ENCODE data around the gene HRAS.

HRAS gene

DNA sequence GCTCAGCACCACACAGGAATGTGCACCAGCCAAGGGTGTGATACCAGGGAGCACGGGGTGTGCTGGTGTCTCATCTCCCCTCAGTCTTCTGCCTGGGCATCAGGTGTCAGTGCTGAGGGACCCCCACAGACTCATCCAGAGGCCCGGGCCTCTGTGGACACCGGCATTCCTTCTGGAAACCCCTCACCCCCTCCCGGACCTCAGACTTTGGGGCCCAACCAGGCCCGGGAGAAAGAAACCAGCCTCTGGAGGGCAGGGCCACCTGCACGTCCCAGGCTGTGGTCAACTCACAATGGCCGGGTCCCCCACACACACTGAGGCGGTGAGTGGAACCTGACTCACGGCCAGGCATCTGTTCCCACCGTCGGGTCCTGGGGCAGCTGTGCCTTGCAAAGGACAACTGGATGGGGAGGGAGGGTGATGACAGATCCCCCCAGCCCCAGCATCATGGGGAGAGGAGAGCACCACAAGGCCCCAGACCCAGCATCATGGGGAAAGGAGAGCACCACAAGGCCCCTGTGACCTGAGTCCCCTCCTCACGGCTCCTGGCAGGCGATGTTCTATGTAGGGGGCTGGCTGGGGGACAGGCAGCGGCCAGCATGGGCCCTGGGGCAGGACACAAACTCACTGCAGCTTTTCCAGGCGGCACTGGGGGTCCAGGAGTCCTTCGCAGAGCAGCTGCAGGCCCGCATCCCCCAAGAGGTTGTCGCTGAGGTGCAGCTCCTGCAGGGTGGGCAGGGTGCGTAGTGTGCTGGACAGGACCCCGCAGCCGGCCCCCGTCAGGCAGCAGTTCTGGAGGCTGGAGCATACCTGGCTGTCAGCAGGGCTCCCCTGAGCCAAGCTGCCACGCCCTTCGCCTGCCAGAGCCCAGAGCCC is 35.9 kb downstream of the HRAS start:
- no peak for DNase-seq (ENCODE audit: low read depth)
- TF ChIP-seq, protein P1, sequence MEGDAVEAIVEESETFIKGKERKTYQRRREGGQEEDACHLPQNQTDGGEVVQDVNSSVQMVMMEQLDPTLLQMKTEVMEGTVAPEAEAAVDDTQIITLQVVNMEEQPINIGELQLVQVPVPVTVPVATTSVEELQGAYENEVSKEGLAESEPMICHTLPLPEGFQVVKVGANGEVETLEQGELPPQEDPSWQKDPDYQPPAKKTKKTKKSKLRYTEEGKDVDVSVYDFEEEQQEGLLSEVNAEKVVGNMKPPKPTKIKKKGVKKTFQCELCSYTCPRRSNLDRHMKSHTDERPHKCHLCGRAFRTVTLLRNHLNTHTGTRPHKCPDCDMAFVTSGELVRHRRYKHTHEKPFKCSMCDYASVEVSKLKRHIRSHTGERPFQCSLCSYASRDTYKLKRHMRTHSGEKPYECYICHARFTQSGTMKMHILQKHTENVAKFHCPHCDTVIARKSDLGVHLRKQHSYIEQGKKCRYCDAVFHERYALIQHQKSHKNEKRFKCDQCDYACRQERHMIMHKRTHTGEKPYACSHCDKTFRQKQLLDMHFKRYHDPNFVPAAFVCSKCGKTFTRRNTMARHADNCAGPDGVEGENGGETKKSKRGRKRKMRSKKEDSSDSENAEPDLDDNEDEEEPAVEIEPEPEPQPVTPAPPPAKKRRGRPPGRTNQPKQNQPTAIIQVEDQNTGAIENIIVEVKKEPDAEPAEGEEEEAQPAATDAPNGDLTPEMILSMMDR (IDR thresholded peaks at IDR 0.05; ENCODE audit: low read length, missing control alignments), result no peak
- H3K4me3 ChIP-seq (replicated peaks; ENCODE audit: low read depth, low read length), result no peak overlapping the region

DNA sequence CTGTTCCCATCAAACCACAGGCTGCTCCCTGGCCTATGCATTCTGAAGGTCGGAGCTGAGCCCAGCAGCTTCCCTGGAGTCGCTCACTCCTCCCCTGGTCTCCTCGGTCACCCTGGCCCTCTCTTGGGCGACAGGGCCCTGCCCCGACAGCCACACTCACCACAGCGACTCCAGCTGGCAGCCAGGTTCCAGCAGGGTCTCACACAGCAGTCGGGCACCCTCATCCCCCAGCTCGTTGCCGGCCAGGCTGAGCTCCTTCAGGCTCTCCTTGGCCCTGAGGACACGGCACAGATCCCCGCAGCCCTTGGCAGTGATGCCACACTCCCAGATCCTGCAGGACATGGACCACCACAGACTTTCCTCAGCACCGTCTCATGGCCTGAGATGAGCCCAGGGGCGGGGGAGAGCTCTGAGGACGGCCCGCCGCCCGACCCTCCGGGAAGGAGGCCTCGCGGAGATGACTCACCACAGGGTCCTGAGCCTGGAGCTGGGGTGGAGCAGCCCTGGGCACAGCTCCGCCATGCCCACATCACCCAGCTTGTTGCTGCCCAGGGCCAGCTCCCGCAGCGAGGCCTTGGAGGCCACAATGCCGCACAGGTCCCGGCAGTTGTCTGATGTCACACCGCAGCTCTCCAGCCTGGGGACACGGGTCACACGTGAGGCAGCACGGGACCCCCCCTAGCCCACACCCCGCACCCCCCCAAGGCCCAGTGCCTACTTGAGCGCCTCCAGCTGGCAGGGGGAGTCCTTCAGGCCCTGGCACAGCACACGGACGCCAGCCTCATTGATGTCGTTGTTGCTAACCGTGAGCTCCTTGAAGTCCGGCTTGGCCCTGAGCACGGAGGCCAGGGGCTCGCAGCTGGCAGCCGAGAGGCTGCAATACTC is 36.8 kb downstream of the HRAS start:
- TF ChIP-seq, protein P1 (IDR thresholded peaks at IDR 0.05; ENCODE audit: low read length, missing control alignments), result no peak
- no peak overlapping the region for H3K4me3 ChIP-seq (replicated peaks; ENCODE audit: low read depth, low read length)
- no peak for DNase-seq (ENCODE audit: low read depth)

DNA sequence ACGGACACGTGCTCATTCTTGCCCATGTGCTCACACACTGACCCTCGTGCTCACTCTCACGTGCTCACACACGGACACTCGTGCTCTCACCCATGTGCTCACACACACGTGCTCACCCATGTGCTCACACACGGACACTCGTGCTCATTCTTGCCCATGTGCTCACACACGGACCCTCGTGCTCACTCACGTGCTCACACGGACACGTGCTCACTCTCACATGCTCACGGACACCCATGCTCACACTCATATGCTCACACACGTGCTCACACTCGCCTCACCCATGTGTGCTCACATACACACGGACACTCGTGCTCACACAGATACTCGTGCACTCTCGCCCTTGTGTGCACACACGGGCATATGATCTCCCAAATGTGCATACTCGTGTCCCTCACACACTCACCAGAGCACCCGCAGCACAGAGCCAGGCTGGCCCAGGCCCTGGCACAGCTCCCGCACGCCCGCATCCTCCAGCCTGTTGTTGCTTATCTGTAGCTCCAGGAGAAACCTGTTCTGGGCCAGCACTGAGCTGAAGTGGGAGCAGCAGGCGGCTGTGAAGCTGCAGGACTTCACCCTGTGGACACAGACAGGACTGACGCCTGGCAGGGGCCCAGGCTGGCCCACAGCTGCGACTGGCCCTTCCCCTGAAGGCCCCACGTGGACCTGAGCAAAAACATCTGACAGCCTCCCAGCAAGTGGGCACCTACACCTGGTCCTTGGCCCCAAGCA is 37.6 kb downstream of the HRAS start:
- H3K4me3 ChIP-seq (replicated peaks; ENCODE audit: low read depth, low read length), result no peak overlapping the region
- no peak for DNase-seq (ENCODE audit: low read depth)
- TF ChIP-seq, protein P1 (IDR thresholded peaks at IDR 0.05; ENCODE audit: low read length, missing control alignments), result no peak

DNA sequence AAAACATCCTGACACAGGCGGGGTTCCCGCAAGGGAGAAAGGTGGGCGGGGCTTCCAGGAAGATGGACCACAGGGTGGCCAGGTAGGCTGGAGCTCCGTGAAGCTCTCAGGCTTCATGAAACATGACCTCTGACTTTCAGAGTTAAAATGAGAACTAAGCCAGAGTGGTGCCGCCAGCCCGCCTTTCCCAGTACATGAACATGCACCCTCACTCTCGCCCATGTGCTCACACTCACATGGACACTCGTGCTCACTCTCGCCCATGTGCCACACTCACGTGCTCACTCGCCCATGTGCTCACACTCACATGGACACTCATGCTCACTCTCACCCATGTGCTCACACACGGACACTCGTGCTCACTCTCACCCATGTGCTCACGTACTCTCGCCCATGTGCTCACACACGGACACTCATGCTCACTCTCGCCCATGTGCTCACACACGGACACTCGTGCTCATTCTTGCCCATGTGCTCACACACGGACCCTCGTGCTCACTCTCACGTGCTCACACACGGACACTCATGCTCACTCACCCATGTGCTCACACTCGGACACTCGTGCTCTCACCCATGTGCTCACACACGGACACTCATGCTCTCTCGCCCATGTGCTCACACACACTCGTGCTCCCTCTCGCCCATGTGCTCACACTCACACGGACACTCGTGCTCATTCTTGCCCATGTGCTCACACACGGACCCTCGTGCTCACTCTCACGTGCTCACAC is 38.4 kb downstream of the HRAS start:
- TF ChIP-seq, protein P1 (IDR thresholded peaks at IDR 0.05; ENCODE audit: low read length, missing control alignments), result no peak
- no peak for DNase-seq (ENCODE audit: low read depth)
- no peak overlapping the region for H3K4me3 ChIP-seq (replicated peaks; ENCODE audit: low read depth, low read length)

DNA sequence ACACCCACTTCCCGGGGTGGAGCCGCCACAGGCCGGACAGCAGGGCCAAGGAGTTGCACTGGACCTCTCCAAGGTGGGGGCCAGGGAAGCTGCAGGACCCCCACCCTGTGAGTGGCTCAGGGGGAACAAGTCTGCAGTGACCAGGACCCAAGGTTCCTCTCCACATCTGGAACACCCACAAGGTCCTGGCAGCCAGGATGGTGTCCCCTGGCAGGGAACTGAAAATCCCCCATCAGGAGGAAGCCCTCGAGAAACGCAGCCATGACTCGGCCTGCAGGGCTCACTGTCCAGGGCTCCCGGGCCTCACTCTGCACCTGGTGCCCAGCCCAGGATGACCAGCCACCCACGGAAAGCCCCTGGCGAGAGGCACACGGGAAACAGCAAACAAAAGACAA is 39.8 kb downstream of the HRAS start:
- TF ChIP-seq, protein P1 (IDR thresholded peaks at IDR 0.05; ENCODE audit: low read length, missing control alignments), result no peak
- no peak overlapping the region for H3K4me3 ChIP-seq (replicated peaks; ENCODE audit: low read depth, low read length)

More for the DNA sequence above, 39.8 kb downstream of the HRAS start:
- DNase-seq (ENCODE audit: low read depth), result no peak
